SU-DHL-6 (cell line): Measurements from ENCODE around the gene PIK3C2G.
"Not testable (repeated sequence)": the region's sequence is repeated elsewhere in the genome, so short reads cannot be mapped to it uniquely, and the experiment has no call there.

Experiments
- H2AFZ ChIP-seq: fragments of 200-600 bp; sonication (generic); 2 replicates; pipeline ENCODE4 v1.6.1; 2014; ENCODE audit warnings: low read depth, mild to moderate bottlenecking, moderate library complexity, mixed read lengths, antibody characterized with exemption, low read length; ENCODE audit not compliant: severe bottlenecking
- H3F3A ChIP-seq: fragments of 200-600 bp; shearing (Covaris generic); 2 replicates; pipeline ENCODE4 v1.6.0; 2016; ENCODE audit warnings: antibody characterized with exemption, mild to moderate bottlenecking; ENCODE audit not compliant: insufficient read depth
- H3K27ac ChIP-seq: fragments of 200-600 bp; sonication (generic); 2 replicates; pipeline ENCODE4 v1.5.1; 2016; ENCODE audit warnings: low read depth, mild to moderate bottlenecking, low read length, moderate library complexity, mixed read lengths
- H3K27me3 ChIP-seq: fragments of 200-600 bp; sonication (generic), shearing (Covaris generic); 2 replicates; pipeline ENCODE4 v1.6.0; 2014; ENCODE audit warnings: mild to moderate bottlenecking, low read length
- H3K36me3 ChIP-seq: fragments of 200-600 bp; sonication (generic); 2 replicates; pipeline ENCODE4 v1.6.1; 2014; ENCODE audit warnings: mild to moderate bottlenecking, low read length, mixed read lengths
- H3K4me2 ChIP-seq: fragments of 300-600, 200-600 bp; shearing (Covaris generic), sonication (generic); 2 replicates; pipeline ENCODE4 v1.6.0; 2014; ENCODE audit warnings: low read length, low read depth, mild to moderate bottlenecking; ENCODE audit not compliant: poor library complexity, severe bottlenecking
- H3K4me3 ChIP-seq: fragments of 200-600 bp; sonication (generic); 2 replicates; pipeline ENCODE4 v1.5.1; 2014; ENCODE audit warnings: antibody characterized with exemption, low read length, mild to moderate bottlenecking, mixed read lengths; ENCODE audit not compliant: insufficient read depth, poor library complexity, severe bottlenecking
- H3K79me2 ChIP-seq: fragments of 200-600 bp; sonication (generic); 2 replicates; pipeline ENCODE4 v1.6.1; 2014; ENCODE audit warnings: mild to moderate bottlenecking, low read length, moderate library complexity; ENCODE audit not compliant: insufficient read depth
- H3K9ac ChIP-seq: fragments of 200-600 bp; sonication (generic); 2 replicates; pipeline ENCODE4 v1.7.0; 2014; ENCODE audit warnings: mild to moderate bottlenecking, low read length
- H3K9me2 ChIP-seq: fragments of 200-600 bp; sonication (generic); replicated peaks from 2 replicates; pipeline ENCODE4 v1.6.1; 2014; ENCODE audit warnings: low read length; ENCODE audit not compliant: insufficient read depth
- H3K9me3 ChIP-seq: fragments of 200-600 bp; sonication (generic); 2 replicates; pipeline ENCODE4 v1.6.1; 2014; ENCODE audit warnings: low read length, mixed read lengths; ENCODE audit not compliant: insufficient read depth
- H4K20me1 ChIP-seq: fragments of 200-600 bp; sonication (generic); 2 replicates; pipeline ENCODE4 v1.6.1; 2014; ENCODE audit warnings: low read depth, mild to moderate bottlenecking, antibody characterized with exemption, low read length, moderate library complexity, mixed read lengths
- CTCF ChIP-seq: fragments of 200-600 bp; sonication (generic); IDR thresholded peaks from one replicate; pipeline ENCODE4 v1.5.1; 2017; ENCODE audit warnings: antibody characterized with exemption, mild to moderate bottlenecking, low read length, moderate library complexity; ENCODE audit not compliant: insufficient read depth, poor library complexity, severe bottlenecking
- EZH2phosphoT487 ChIP-seq: fragments of 200-600 bp; sonication (generic), shearing (Covaris generic); conservative IDR thresholded peaks from 2 replicates; pipeline ENCODE4 v1.6.1; 2018; ENCODE audit warnings: mild to moderate bottlenecking, antibody characterized with exemption, low read length, moderate library complexity, mixed read lengths

The PIK3C2G gene

GRCh38 chr12:18690653-18691052, 429.3 kb downstream of the PIK3C2G start:
- no peak overlapping the region for H3K4me2 ChIP-seq
- no peak overlapping the region for H3K27ac ChIP-seq
- no peaks in the 10 kb centered on the region for H4K20me1 ChIP-seq
- no peaks in the 10 kb centered on the region for H3K79me2 ChIP-seq
- no peak overlapping the region for H3K9ac ChIP-seq
- no peaks in the 10 kb centered on the region for H3K9me3 ChIP-seq
- H3K27me3 ChIP-seq = no peaks in the 10 kb centered on the region
- H2AFZ ChIP-seq = no peak overlapping the region
- H3K9me2 ChIP-seq = no peaks in the 10 kb centered on the region
- TF ChIP-seq EZH2phosphoT487 = no peak
- no peak for TF ChIP-seq CTCF
- H3K4me3 ChIP-seq = no peak overlapping the region
- H3K36me3 ChIP-seq = no peaks in the 10 kb centered on the region
- no peaks in the 10 kb centered on the region for H3F3A ChIP-seq

GRCh38 chr12:18693986-18694385, 432.7 kb downstream of the PIK3C2G start:
- H3K79me2 ChIP-seq, H3K4me2 ChIP-seq, H3K27ac ChIP-seq, H3K9me2 ChIP-seq, H2AFZ ChIP-seq, H3K9ac ChIP-seq, H3K9me3 ChIP-seq, H4K20me1 ChIP-seq, H3K27me3 ChIP-seq, H3K36me3 ChIP-seq, H3K4me3 ChIP-seq, H3F3A ChIP-seq: not testable (repeated sequence)

- Histone ChIP-seq H2AFZ (no peak overlapping the region), H3K9ac (no peak overlapping the region), H4K20me1 (no peaks in the 10 kb centered on the region), H3K9me3 (no peaks in the 10 kb centered on the region), H3K9me2 (no peaks in the 10 kb centered on the region), H3K4me2 (no peak overlapping the region), H3K36me3 (no peaks in the 10 kb centered on the region), H3K4me3 (no peak overlapping the region), H3K27ac (no peak overlapping the region), H3K27me3 (no peaks in the 10 kb centered on the region), H3K79me2 (no peaks in the 10 kb centered on the region), H3F3A (no peaks in the 10 kb centered on the region)
- no peak for TF ChIP-seq EZH2phosphoT487
- no peak for TF ChIP-seq CTCF
Observed at GRCh38 chr12:18696971-18697602, 435.8 kb downstream of the PIK3C2G start.
